Right cardiac atrium (tissue), 5 donors: ENCODE measurements around the gene COL19A1. TPM values are rescaled to one million over a fixed set of nuclear protein-coding genes. Genes with fewer than 3 reads are reported as not detected.
A peak's percentile ranks its signal among the peaks of the same experiment; 100 is the strongest.
"Not testable (repeated sequence)": the region's sequence is repeated elsewhere in the genome, so short reads cannot be mapped to it uniquely, and the experiment has no call there.

ENCODE experiments used
- ATAC-seq, 2 donors: fragments of 200-7000 bp; cut with Tn5 transposase; one replicate each; pipeline versions ENCODE4 v1.8.0 to v1.9.1; 2020; ENCODE audit warnings: moderate library complexity in 2 of 2, mild to moderate bottlenecking in 1 of 2
- DNase-seq, 3 donors: peaks; one replicate each; pipeline ENCODE4 v3.0.0-alpha.2; 2020
- H3K27ac ChIP-seq: one replicate; pipeline ENCODE4 v1.5.1; 2013; ENCODE audit warnings: mild to moderate bottlenecking, low read length, control low read depth, moderate library complexity
- H3K27me3 ChIP-seq: one replicate; pipeline ENCODE4 v1.6.1; 2013; ENCODE audit not compliant: control insufficient read depth, insufficient read depth
- H3K4me1 ChIP-seq: one replicate; pipeline ENCODE4 v1.6.1; 2013; ENCODE audit warnings: low read length; ENCODE audit not compliant: control insufficient read depth, insufficient read depth
- H3K4me3 ChIP-seq: one replicate; pipeline ENCODE4 v1.5.1; 2013; ENCODE audit warnings: low read length, control low read depth
- H3K9me3 ChIP-seq: one replicate; pipeline ENCODE4 v1.6.1; 2013; ENCODE audit warnings: low read length; ENCODE audit not compliant: control insufficient read depth
- WGBS: extraction: QIAGEN DNeasy Blood & Tissue Kit; methylation state at CpG from one replicate; pipeline ENCODE4 v1.1.7; 2013; 5-methylcytosine and 5-hydroxymethylcytosine counted together
- intact Hi-C, 4 donors: fragments of 100-400 bp; cut with DNase I; formaldehyde crosslinking; loops; one replicate each; pipeline versions ENCODE4 v1.11.0 to v1.14.0; 2022 to 2023
- polyA plus RNA-seq: library from polyadenylated mRNA; stranded (reverse); fragments of 200-250 nt; gene quantifications from one replicate; pipeline ENCODE4 v1.2.3, GENCODE V29; 2013
- total RNA-seq, 4 donors: library from RNA; stranded (reverse); fragmentation: NEBNext Ultra II Directional; extraction: Animal tissue kit (Norgen Biotek cat#: 25700); gene quantifications; one replicate each; pipeline ENCODE4 v1.2.1, GENCODE V29; 2021
- donor health status: healthy with polysubstance abuse.
- donor health status: DM: no; HTN: yes; CAD: no.
- donor health status: DM: no; HTN: no; CAD: no.
- donor health status: DM: no; HTN: yes; CAD: no; lungs with severe emphysema.
- donor health status: DM: yes; HTN: yes; CAD: no.

COL19A1 gene
- total and polyA plus RNA-seq, 5 donors: 1.0 to 6.0 (median 3.6) TPM

GRCh38 chr6:69936674-69937363 lies 70.5 kb downstream of the COL19A1 start:
- no peaks in the 10 kb centered on the region for H3K9me3 ChIP-seq
- H3K27me3 ChIP-seq: no peaks in the 10 kb centered on the region
- H3K4me1 ChIP-seq: peaks cover 2% of the 10 kb centered on the region
- H3K4me3 ChIP-seq: no peak overlapping the region
- intact Hi-C loops: no loop called here
- H3K27ac ChIP-seq: peak overlapping the region; percentile 7
- no peak for DNase-seq
- peak; percentile 76 to 79 for ATAC-seq

- no peak for DNase-seq
- no peaks in the 10 kb centered on the region for H3K27me3 ChIP-seq
- no peak overlapping the region for H3K4me3 ChIP-seq
- H3K9me3 ChIP-seq: no peaks in the 10 kb centered on the region
- H3K27ac ChIP-seq: peak overlapping the region; percentile 60
- 71% methylated on average over 7 of the region's 7 CpGs for WGBS
- peak; percentile 41 to 63 for ATAC-seq
- intact Hi-C loops: no loop called here
- H3K4me1 ChIP-seq: peaks cover 2% of the 10 kb centered on the region
Measured at GRCh38 chr6:69937402-69938136, 71.2 kb downstream of the COL19A1 start.

- intact Hi-C loops: no loop called here
- Histone ChIP-seq H3K27ac (no peak overlapping the region), H3K4me1 (no peaks in the 10 kb centered on the region), H3K4me3 (no peak overlapping the region), H3K27me3 (no peaks in the 10 kb centered on the region), H3K9me3 (no peaks in the 10 kb centered on the region)
- no peak for DNase-seq
- WGBS: 47% methylated on average over 2 of the region's 2 CpGs
- ATAC-seq: no peak
Measured at GRCh38 chr6:69942485-69942884, 76.1 kb downstream of the COL19A1 start.

GRCh38 chr6:69945192-69945591 lies 78.8 kb downstream of the COL19A1 start:
- no peaks in the 10 kb centered on the region for H3K27me3 ChIP-seq
- intact Hi-C loops: no loop called here
- H3K27ac ChIP-seq: no peak overlapping the region
- no peaks in the 10 kb centered on the region for H3K9me3 ChIP-seq
- WGBS: 62% methylated on average over 1 of the region's 1 CpG
- no peaks in the 10 kb centered on the region for H3K4me1 ChIP-seq
- ATAC-seq: no peak
- DNase-seq: no peak
- no peak overlapping the region for H3K4me3 ChIP-seq

- intact Hi-C loops: no loop called here
- H3K9me3 ChIP-seq: no peaks in the 10 kb centered on the region
- ATAC-seq (no peak), DNase-seq (no peak)
- no peaks in the 10 kb centered on the region for H3K4me1 ChIP-seq
- 57% methylated on average over 1 of the region's 1 CpG for WGBS
- no peak overlapping the region for H3K4me3 ChIP-seq
- H3K27ac ChIP-seq: no peak overlapping the region
- no peaks in the 10 kb centered on the region for H3K27me3 ChIP-seq
Measured at GRCh38 chr6:69948479-69949114, 82.2 kb downstream of the COL19A1 start.

- H3K4me3 ChIP-seq: no peak overlapping the region
- intact Hi-C loops: no loop called here
- ATAC-seq (peak in 1 of 2 donors; percentile 60), DNase-seq (no peak)
- H3K4me1 ChIP-seq: no peaks in the 10 kb centered on the region
- WGBS: 71% methylated on average over 1 of the region's 1 CpG
- H3K27me3 ChIP-seq: no peaks in the 10 kb centered on the region
- H3K27ac ChIP-seq: no peak overlapping the region
- no peaks in the 10 kb centered on the region for H3K9me3 ChIP-seq
Measured at GRCh38 chr6:69953491-69953890, 87.1 kb downstream of the COL19A1 start.

GRCh38 chr6:69954733-69955132 lies 88.4 kb downstream of the COL19A1 start:
- intact Hi-C loops: no loop called here
- Histone ChIP-seq H3K9me3 (no peaks in the 10 kb centered on the region), H3K27ac (no peak overlapping the region), H3K4me3 (no peak overlapping the region), H3K27me3 (no peaks in the 10 kb centered on the region), H3K4me1 (no peaks in the 10 kb centered on the region)
- WGBS: 15% methylated on average over 1 of the region's 1 CpG
- no peak for DNase-seq
- no peak for ATAC-seq

GRCh38 chr6:69957985-69958559 lies 91.7 kb downstream of the COL19A1 start:
- ATAC-seq (no peak), DNase-seq (no peak)
- no peaks in the 10 kb centered on the region for H3K27me3 ChIP-seq
- no peak overlapping the region for H3K27ac ChIP-seq
- H3K9me3 ChIP-seq: no peaks in the 10 kb centered on the region
- no peaks in the 10 kb centered on the region for H3K4me1 ChIP-seq
- 72% methylated on average over 3 of the region's 3 CpGs for WGBS
- intact Hi-C loops: no loop called here
- no peak overlapping the region for H3K4me3 ChIP-seq

GRCh38 chr6:69958978-69959377 lies 92.6 kb downstream of the COL19A1 start:
- H3K4me3 ChIP-seq: no peak overlapping the region
- WGBS: 73% methylated on average over 1 of the region's 1 CpG
- H3K4me1 ChIP-seq: no peaks in the 10 kb centered on the region
- H3K27me3 ChIP-seq: no peaks in the 10 kb centered on the region
- DNase-seq (no peak), ATAC-seq (no peak)
- H3K27ac ChIP-seq: no peak overlapping the region
- no peaks in the 10 kb centered on the region for H3K9me3 ChIP-seq
- intact Hi-C loops: no loop called here

GRCh38 chr6:69965974-69966373 lies 99.6 kb downstream of the COL19A1 start:
- DNase-seq, ATAC-seq: not testable (repeated sequence)
- 93% methylated on average over 16 of the region's 16 CpGs for WGBS

GRCh38 chr6:69973138-69973537 lies 106.8 kb downstream of the COL19A1 start:
- no peak overlapping the region for H3K27ac ChIP-seq
- intact Hi-C loops: no loop called here
- WGBS: 34% methylated on average over 2 of the region's 2 CpGs
- no peak for DNase-seq
- H3K27me3 ChIP-seq: no peaks in the 10 kb centered on the region
- no peak for ATAC-seq
- no peak overlapping the region for H3K4me3 ChIP-seq
- H3K4me1 ChIP-seq: peaks cover 2% of the 10 kb centered on the region
- H3K9me3 ChIP-seq: no peaks in the 10 kb centered on the region

More at GRCh38 chr6:69965974-69966373, 99.6 kb downstream of the COL19A1 start:
- H3K27ac ChIP-seq, H3K4me1 ChIP-seq, H3K27me3 ChIP-seq, H3K9me3 ChIP-seq, H3K4me3 ChIP-seq, intact Hi-C loops: not testable (repeated sequence)
